HG03439 (cell line): ENCODE data around the gene ZNF333.
"Not testable (repeated sequence)": the region's sequence is repeated elsewhere in the genome, so short reads cannot be mapped to it uniquely, and the experiment has no call there.

ENCODE experiments used
- ATAC-seq: cut with Tn5 transposase; IDR thresholded peaks from one replicate; pipeline ENCODE4 v1.9.1; 2021; ENCODE audit warnings: mild to moderate bottlenecking, moderate library complexity; ENCODE audit not compliant: unreplicated experiment

ZNF333 gene

DNA sequence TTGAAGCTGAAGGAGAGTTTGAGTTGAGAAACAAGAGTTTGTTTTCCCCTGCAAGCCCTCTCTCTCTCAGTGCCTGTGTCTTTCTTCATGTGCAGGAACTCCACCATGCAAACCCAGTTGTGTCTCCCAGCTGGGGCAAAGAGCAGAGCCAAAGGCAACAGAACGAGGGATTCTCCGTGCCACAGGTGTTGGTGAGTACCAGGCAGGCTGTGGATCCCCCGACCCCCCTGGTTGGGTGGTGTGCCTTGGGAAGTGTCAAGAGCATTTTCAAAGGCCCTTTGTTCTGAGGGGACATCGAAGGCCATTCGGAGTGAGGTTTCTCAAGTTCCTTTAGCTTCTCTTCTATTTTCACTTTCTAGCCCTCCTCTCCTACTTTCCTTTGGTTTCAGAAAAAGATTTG lies 5.6 kb downstream of the ZNF333 start:
- ATAC-seq = no peak

DNA sequence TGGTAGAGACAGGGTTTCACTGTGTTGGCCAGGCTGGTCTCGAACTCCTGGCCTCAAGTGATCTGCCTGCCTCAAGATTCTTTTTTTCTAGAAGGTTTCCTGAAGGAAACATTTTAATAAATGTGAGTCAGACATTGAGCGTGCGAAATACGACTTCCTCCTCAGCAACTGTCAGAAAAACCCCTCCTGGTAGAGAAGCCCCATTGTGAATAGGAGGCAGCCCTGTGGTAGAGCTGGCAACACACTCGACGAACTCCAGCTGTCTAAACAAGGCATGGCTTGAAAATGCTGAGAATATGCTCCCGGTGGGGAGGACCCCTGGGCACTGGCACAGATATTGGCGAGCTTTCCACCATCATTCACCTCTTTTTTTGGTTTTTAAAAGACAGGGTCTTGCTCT lies 9.8 kb downstream of the ZNF333 start:
- no peak for ATAC-seq

DNA sequence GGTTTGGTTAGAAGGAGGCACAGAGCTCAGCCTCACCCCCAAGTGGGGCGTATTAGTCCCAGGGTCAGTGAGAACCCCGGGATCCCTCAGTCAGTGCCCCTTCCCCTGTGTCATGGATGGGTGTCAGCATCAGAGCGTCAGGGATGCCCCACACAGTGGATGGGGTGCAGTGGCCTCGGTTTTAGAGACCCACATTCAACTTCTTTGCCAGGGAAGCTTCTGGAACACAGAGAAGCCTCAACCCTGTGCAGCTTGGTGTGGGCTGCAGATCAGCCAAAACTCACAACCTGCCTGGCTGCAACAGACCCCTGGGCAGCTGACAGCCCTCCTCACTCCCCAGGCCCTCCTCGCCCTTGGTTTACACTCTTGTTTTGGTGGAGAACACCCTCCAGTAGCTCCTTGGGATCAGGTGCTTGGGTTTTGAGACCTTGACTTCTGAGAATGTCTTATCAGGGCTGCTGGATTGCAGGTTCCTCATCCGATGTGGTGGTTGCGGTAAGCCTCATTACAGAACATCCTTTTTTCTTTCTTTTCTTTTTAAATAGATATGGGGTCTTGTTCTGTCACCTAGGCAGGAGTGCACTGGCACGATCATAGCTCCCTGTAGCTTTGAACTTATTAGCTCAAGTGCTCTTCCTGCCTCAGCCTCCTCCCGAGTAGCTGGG lies 11.0 kb downstream of the ZNF333 start:
- no peak for ATAC-seq

DNA sequence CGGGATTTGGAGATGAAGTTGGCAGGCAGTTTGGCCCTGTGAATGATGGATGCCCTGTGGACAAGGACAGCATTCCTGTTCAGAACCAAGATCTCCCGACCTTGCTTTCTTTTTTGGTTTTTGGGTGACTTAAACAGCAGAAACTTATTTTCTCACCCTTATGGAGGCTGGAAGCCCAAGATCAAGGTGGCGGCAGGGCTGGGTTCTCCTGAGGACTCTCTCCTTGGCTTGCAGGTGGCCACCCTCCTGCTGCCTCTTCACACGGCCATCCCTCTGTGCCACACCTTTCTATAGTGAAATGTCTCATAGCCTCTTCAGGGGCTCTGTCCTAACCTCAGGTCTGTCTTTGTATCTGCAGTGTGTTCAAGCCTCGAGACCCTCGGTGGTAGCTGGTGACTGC lies 14.0 kb downstream of the ZNF333 start:
- no peak for ATAC-seq

DNA sequence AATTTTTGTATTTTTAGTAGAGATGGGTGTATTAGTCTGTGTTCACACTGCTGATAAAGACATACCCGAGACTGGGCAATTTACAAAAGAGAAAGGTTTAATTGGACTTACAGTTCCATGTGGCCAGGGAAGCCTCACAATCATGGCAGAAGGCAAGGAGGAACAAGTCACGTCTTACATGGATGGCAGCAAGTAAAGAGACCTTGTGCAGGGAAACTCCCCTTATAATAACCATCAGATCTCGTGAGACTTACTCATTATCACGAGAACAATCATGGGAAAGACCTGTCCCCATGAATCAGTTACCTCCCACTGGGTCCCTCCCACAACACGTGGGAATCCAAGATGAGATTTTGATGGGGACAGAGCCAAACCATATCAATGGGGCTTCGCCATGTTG lies 14.6 kb downstream of the ZNF333 start:
- ATAC-seq = no peak

DNA sequence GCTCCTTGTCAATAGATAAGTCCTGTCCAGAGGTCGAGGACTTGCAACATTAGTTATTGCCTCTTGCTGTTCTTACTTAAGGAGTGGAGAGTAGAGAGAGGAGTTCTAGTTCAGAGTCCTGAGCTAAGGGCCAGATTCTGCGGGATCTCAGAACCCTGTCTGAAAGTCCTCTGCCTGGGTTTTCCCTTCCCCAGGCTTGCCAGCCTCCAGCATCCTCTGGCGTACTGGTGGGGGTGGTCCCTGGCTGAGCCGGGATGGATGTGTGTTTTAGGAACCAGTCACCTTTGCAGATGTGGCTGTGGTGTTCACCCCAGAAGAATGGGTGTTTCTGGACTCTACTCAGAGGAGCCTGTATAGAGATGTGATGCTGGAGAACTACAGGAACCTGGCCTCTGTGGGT lies 26.0 kb downstream of the ZNF333 start:
- no peak for ATAC-seq

DNA sequence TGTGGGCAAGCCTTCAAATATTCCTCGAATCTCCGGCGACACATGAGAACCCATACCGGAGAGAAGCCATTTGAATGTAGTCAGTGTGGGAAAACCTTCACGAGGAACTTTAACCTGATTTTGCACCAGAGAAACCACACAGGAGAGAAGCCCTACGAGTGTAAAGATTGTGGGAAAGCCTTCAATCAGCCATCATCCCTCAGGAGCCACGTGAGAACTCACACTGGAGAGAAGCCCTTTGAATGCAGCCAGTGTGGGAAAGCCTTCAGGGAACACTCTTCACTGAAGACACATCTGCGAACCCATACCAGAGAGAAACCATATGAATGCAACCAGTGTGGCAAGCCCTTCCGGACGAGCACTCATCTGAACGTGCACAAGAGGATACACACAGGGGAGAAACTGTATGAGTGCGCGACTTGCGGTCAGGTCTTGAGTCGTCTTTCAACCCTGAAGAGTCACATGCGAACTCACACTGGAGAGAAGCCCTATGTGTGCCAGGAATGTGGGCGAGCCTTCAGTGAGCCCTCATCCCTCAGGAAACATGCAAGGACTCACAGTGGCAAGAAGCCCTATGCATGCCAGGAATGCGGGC lies 28.8 kb downstream of the ZNF333 start:
- no peak for ATAC-seq

DNA sequence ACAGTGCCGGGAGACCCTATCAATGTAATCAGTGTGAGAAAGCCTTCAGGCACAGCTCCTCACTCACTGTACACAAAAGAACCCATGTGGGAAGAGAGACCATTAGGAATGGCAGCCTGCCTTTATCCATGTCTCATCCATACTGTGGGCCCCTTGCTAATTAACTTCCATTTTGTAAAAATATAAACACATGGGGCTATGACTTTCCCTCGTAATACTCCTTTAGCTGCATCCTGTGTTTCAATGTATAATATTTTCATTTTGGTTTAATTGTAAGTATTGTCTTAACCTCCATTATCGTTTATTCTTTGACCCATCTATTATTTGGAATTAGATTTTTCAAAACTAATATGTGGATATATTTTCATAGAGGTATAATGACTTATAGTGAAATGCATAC lies 29.3 kb downstream of the ZNF333 start:
- ATAC-seq = no peak

DNA sequence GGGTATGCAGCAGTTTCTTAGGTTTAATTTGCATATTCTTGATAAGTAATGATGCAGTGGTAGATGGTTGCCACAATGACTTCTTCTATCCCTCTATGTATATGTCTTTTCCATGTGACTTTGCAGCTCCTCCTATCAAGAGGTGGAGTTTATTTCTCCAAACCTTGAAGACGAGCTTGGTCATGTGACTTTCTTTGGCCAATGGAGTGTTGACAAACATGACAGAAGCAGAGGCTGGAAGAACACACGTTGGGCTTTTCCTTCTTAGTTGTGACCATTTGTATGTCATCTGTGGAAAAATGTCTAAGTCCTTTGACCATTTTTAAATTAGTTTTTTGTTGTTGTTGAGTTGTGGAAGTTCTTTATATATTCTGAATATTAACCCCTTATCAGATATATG lies 32.3 kb downstream of the ZNF333 start:
- ATAC-seq = no peak

DNA sequence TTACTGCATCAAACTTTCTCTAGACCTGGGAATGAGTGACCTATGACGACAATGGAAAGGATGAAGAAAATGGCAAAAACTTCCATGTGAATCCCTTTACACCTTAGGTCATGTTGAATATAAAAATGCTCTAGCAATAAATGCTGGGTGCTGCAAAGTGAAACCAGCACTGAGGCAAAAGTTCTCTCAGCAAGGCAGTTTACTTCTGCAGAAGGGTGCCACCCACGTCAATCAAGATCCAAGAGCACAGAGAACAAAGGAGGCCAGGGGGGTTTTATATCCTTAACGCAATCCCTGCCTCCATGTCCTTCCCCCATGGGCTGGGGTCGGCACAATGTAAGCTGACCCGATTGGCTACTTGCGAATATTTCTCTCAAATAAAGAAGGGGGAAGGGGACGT lies 38.7 kb downstream of the ZNF333 start:
- ATAC-seq = no peak

DNA sequence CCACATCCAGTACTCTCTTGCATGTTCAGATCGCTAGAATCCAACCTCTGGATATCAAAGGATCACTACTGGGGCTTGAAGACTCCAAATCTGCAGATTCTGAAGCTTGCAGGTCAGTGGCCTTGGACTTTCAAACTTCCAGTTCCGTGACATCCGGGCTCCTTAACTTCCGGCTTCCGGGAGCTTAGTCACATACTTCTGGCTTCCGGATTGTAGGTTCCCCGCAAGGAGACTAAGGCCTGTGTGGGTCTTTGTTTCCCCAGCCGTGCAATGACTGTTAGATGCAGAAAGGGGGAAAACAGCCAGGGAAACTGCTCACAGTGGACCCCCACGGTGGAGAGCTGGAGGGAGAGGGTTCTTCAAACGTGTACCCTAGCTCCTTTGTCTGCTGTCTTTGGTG lies 41.4 kb downstream of the ZNF333 start:
- ATAC-seq = no peak

DNA sequence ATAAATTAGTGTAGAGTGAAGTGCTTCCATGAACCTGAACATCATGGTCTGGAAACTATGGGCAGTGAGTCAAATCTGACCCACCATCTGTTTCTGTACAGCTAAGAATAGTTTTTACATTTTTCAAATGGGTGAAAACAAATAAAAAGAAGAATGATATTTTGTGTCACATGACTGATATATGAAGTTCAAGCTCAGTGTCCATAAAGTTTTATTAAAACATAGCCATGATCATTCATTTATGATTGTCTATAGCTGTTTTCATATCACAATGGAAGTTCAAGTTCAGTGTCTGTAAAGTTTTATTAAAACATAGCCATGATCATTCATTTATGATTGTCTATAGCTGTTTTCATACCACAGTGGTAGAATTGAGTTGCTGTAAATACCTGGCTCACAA lies 42.7 kb downstream of the ZNF333 start:
- no peak for ATAC-seq

DNA sequence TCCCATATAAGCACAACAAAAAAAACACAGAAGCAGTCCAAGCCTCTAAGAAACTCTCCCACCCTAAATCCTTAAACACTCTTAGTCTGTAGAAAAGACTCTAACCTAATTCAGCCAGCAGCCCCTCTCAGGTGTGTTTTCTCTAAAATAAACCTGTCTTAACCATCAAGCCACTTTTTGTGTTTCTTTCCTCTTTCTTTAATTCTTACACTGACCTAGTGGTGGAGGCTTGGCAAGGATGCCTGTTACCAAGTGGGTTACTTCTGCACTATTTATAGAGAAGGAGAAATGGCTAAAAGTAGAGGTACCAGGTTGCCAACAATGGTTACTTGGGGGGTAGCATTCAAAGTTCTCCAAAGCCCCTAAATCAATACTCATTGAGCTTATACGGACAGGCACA lies 43.7 kb downstream of the ZNF333 start:
- ATAC-seq = no peak

DNA sequence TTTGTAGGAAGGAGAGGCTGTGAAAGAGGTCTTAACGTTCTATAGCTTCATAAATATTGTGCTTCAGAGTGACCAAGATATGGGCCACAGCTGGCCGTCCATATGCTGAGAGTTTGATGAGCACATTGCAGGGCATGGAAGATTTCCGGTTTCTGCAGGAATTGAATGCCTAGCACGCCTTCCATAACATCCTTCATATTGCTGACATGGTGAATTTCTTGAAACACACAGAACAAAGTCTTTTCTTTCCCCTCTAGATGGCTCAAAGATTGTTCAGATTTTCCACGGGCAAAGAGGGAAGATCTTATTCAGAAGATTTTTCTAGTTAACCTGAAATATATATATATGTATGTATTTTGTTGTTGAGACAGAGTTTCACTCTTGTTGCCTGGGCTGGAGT lies 46.1 kb downstream of the ZNF333 start:
- ATAC-seq = no peak

DNA sequence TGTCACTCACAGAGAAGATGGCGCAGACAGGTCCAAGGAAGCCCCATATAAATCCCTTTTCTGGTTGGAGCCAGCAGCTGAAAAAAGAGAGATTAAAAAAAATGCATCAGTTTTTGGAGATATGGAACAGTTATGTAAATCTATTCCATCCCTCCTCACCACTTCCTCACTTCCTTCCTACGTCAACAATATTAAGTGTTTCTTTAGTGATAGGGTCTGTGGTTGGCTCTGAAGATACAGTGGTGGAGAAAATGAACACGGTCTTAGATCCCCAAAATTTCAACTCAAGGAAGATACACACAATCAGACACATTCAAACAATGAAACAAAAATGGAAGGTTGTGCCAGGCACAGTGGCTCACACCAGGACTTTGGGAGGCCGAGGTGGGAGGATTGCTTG lies 57.0 kb downstream of the ZNF333 start:
- no peak for ATAC-seq

DNA sequence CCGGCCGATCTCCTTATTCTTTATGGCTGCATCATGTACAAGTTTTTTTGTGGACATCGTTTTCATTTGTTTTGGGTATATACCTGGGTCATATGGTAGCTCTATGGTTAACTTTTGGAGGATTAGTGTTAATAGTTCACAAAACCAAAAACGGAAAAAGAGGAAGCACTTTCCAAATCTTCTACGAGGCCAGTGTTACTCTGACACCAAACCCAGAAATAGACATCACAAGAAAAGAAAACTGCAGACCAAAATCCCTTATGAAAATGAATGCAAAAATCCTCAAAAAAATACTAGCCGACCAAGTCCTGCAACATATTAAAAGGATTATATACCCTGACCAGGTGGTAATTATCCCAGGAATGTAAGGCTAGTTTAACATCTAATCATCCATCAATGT lies 58.8 kb downstream of the ZNF333 start:
- ATAC-seq = no peak

DNA sequence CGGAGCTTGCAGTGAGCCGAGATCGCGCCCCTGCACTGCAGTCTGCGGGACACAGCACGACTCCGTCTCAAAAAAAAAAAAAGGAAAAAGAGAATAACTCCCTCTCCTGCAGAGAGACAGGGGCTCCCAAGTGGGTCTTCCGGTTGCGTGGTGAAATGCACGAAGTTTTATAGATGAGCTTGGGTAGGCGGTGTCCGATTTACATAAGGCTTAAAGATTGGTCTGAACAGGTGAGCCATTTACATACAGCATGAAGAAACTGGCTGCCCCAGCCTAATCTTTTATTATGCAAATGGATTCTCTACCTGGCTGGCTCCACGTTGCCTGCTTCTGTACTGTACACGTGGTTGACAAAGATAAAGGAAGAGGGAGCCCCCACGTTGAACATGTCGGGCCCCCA lies 69.0 kb downstream of the ZNF333 start:
- ATAC-seq = no peak

DNA sequence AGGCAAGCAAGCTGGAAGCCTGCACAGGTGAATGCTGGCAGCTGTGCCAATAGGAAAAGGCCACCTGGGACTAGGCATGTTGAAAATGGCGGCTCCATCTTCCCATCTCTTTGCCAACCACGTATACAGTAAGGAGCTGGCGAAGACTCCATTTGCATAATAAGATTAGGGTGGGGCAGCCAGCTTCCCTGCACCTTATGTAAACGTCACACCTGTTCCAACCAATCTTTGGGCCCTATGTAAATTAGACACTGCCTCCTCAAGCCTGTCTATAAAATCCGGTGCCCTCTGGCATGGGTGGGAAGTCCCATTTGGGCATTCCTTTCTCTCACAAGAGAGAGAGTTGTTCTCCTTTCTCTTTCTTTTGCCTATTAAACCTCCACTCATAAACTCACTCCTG lies 71.8 kb downstream of the ZNF333 start:
- no peak for ATAC-seq

DNA sequence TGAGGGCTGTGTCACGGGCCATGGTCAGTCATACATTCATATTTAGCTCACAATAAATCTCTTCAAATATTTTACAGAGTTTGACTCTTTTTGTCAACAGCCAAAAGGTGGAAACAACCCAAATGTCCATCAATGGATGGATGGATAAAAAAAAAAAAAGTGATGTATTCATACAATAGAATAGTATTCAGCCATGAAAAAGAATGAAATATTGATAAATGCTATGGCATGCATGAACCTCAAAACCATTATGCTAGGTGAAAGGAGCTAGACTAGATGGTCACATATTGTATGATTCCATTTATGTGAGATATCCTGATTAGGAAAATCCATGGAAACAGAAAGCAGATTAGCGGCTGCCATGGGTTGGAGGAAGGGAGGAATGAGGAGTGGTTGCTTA lies 72.3 kb downstream of the ZNF333 start:
- no peak for ATAC-seq

DNA sequence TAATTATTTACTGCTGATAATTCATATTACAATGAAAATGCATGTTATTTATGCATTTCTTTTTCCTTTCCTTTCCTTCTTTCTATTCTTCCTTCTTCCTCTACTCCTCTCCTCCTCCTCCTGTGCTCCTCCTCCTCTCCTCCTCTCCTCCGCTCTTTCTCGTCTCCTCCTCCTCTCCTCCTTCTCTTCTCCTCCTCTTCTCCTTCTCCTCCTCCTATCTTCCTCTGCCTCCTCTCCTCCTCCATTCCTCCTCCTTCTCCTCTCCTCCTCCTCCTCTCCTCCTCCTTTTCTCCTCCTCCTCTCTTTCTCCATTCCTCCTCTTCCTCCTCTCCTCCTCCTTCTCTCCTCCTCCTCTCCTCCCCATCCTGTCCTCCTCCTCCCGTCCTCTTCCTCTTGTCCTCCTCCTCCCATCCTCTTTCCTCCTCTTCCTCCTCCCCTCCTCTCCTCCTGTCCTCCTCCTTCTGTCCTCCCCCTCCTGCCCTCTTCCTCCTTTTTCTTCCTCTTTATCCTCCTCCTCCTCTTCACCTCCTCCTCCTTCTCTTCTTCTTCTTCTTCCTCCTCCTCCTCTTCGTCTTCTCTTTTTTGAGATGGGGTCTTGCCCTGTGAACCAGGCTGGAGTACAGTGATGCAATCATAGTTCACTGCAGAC lies 73.8 kb downstream of the ZNF333 start:
- no peak for ATAC-seq

DNA sequence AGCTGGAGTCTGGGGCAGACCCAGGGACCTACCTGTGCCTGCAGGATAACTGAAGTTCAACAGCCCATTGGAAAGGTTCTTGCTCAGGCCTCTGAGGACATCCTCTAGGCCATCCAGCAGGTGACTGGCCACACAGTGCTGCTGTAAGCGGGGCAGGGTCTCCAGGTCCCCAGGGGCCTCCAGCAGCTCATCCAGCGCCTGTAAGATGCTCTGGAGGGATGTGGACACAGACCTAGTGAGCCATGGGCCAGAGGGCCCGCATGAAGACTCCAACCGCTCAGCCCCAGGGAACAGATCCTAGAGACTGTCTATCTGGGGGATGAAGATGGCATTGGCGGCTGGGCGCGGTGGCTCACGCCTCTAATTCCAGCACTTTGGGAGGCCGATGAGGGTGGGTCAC lies 74.6 kb downstream of the ZNF333 start:
- no peak for ATAC-seq

DNA sequence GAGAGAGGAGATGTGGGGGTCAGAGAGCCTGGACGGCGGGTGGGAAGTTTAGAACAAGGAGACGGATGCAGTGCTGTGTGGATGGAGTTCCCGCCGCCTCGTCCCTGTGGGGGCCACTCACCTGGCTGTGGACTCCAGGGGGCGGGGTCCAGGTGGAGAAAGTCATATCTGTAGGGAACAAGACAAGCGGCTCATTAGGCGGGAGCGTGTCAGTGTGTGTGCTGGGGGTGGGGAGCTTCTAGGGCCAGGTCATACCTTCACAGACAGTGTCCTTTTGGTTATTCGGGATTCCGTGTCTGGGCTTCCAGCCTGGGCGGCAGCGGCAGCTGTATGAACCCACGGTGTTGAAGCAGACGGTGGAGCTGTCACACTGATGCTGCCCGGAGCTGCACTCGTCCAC lies 75.6 kb downstream of the ZNF333 start:
- ATAC-seq = not testable (repeated sequence)

DNA sequence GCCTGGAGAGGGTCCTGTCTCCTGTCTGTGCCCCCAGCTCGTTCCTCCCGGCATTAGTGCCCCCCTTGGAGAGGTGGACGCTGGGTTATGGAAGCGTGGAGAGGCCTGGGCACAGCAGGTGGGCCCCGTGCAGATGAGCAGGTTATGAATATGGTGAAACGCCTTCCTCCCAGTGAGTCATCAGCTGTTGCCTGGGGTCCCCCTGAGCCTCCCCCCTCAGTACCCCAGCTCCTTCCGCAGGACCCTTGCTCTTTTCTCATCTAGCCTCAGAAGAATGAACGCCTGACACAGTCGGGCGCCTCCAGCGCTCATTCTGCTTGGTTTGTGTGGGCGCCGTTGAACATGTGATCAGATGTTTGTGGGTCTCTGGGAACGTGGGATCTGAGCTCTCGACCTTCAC lies 76.0 kb downstream of the ZNF333 start:
- not testable (repeated sequence) for ATAC-seq
